Activated CD4-positive, CD25-positive, alpha-beta regulatory T cell (primary cell): ENCODE measurements around the gene JAML.

Source experiments
- DNase-seq, 4 experiments: peaks; one replicate each; lab custom pipeline; 2025; lab: John Stamatoyannopoulos, UW

JAML gene

DNA sequence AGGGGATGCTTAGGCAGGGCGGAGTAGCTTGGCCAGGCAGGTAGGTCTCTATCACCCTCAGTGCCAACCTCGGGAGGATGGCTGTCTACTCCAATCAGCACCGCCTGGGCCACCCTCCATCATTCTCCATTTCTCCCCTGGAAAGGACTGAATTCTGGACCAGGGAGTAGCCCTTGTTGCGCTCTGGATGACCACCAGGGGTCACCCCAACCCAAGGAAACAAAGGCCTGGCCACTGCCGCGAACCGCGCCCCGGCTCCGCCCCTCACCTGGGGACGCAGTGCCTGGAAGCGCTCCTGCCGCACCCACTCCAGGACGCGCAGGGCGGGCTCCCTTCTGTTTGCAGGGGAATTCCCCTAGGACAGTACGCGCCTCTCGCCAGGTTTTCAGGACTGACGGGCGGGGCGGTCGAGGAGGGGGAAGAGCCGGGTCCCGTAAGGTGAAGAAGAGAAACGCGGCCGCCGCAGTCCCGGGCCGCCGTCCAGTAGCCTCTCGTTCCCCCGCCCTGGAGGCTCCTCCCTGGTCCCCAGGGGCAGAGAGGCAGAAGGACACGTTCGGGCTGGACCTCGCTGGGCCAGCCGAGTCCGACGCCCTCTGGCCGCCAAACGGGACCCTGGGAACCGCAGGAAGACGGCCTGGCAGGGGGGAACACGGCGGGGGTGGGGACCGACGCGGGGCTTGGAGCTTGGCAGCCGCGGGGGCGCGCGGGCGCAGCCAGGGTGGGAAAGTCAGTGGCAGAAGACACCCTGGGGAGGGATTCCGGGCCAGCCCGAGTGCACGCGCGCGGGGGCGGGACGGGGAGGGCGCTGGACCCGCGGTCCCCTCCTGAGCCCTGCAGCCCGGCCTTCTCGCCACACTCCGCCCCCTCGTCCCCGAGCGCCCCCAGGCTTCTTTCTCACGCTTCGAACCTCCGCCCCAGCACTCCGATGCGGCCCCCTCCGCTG, 79.3 kb downstream of the JAML start:
- peak; percentile 64 to 79 (median 77) for DNase-seq

DNA sequence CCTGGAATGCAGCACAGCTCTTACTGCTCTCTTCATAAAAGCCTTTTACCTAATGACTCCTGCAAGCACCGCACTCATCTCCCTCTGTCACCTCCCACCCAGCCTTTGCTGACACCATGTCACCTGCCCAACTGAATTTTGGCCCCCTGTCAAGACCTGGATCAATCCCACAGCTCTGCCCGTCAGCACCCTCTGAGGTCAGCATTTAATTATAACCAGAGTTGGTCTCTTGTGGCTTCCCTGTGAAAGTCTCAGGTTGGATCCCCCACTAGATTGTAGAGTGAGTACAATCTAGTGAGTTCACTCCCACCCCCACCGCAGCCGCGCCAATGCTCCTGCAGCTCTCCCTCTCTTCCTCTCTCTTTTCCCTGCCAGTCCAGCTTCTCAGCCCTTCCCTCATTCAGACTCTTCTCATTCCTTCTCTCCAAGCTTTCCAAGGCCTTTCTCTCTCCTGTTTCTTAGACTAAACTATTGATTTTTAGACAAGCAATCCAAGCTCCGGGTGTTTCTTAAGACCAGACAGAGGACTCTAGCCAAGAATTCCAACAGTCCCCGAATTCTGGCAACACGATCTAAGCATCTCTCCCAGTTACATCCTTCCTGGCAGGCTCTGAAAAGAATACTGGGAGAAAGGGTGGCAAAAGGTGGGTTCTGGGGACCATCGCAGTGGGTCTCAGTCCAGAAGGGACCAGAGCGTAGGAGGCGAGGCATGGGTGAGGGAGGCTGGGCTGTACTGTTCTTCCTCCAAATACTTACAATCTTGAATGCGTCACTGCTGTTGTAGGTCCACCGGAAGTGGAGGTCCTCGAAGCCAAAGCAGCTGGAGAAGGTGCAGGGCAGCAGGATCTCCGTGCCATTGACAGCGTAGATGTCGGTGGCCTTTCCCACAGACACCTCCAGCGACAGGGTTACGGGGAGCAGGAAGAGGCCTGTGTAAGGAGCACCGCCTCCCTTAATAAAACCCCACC, 80.2 kb downstream of the JAML start:
- no peak for DNase-seq
